Adrenal gland (tissue), 12 donors: ENCODE measurements around the gene ARHGEF12. TPM values are rescaled to one million over a fixed set of nuclear protein-coding genes. Genes with fewer than 3 reads are reported as not detected.

ENCODE experiments used
- DNase-seq, 7 donors: peaks; one replicate each; pipeline ENCODE4 v3.0.0-alpha.2; 2019 to 2020
- H3K27ac ChIP-seq, 5 donors: fragments of 200-600 bp; sonication (generic) in 4 of 5; 1 replicate in 3 of 5; 2 replicates in 2 of 5; pipeline versions ENCODE4 v1.5.1 to v1.8.0; 2016 to 2020; ENCODE audit warnings: mild to moderate bottlenecking in 1 of 5
- H3K27me3 ChIP-seq: fragments of 200-600 bp; 2 replicates; pipeline ENCODE4 v1.8.0; 2021
- H3K36me3 ChIP-seq, 2 donors: fragments of 200-600 bp; replicated peaks in 1 of 2; 1 replicate in 1 of 2; 2 replicates in 1 of 2; pipeline versions ENCODE4 v1.5.1 to v1.8.0; 2018 to 2022
- H3K4me1 ChIP-seq, 2 donors: fragments of 200-600 bp; replicated peaks in 1 of 2; 1 replicate in 1 of 2; 2 replicates in 1 of 2; pipeline versions ENCODE4 v1.5.1 to v1.8.0; 2018 to 2021
- H3K4me3 ChIP-seq, 4 donors: fragments of 200-600 bp; sonication (generic) in 3 of 4; one replicate each; pipeline ENCODE4 v1.5.1; 2016 to 2018
- H3K9me3 ChIP-seq, 3 donors: fragments of 200-600 bp; sonication (generic) in 1 of 3; replicated peaks in 1 of 3; 1 replicate in 2 of 3; 2 replicates in 1 of 3; pipeline versions ENCODE4 v1.5.1 to v1.8.0; 2016 to 2021
- CTCF ChIP-seq, 6 experiments: fragments of 450-650 bp in 4 of 6; fragments of 200-600 bp in 2 of 6; sonication (generic) in 1 of 6; IDR thresholded peaks; 1 replicate in 5 of 6; 2 replicates in 1 of 6; pipeline versions ENCODE4 v1.5.1 to v1.8.0; 2016 to 2021; ENCODE audit warnings: antibody characterized with exemption in 6 of 6, mild to moderate bottlenecking in 2 of 6, moderate library complexity in 1 of 6
- POLR2A ChIP-seq, 2 donors: fragments of 450-650 bp; IDR thresholded peaks; one replicate each; pipeline ENCODE4 v1.6.1; 2017; ENCODE audit warnings: antibody characterized with exemption in 2 of 2, mild to moderate bottlenecking in 2 of 2, moderate library complexity in 1 of 2
- WGBS, 4 donors: extraction: QIAGEN DNeasy Blood & Tissue Kit in 2 of 4; methylation state at CpG; one replicate each; pipeline versions ENCODE4 v1.1.5 to v1.1.7; 2013 to 2017; 5-methylcytosine and 5-hydroxymethylcytosine counted together
- intact Hi-C, 2 donors: fragments of 100-400 bp; cut with DNase I; formaldehyde crosslinking; loops; one replicate each; pipeline versions ENCODE4 v1.14.1 to v1.15.0; 2022 to 2023
- polyA plus RNA-seq, 3 donors: library from polyadenylated mRNA; stranded (reverse); fragments of 200-250 nt in 2 of 3; fragments of 350-450 nt in 1 of 3; fragmentation: Illumina TruSeq in 1 of 3; extraction: RNeasy Lipid Tissue Mini Kit (QIAGEN cat#74804) in 1 of 3; gene quantifications; one replicate each; pipeline ENCODE4 v1.2.3, GENCODE V29; 2013 to 2014
- total RNA-seq, 9 donors: library from RNA; depleted of rRNA in 4 of 9; stranded (reverse); fragments of >200 nt in 4 of 9; fragments of 120-200 nt in 1 of 9; fragmentation: NEBNext Ultra II Directional in 1 of 9; extraction: Animal tissue kit (Norgen Biotek cat#: 25700) in 1 of 9; gene quantifications; one replicate each; pipeline versions ENCODE4 v1.1.0 to v1.2.4, GENCODE V29; 2013 to 2023
- donor health status: healthy with polysubstance abuse.
- donor health status: Bipolar disorder and iron deficiency.
- donor health status: DM: yes; HTN: yes; CAD: no.
- donor health status: DM: no; HTN: no; CAD: no.
- donor health status: DM: no; HTN: no; CAD: no.
- donor health status: DM: yes; HTN: yes; CAD: no.

Gene ARHGEF12
- total and polyA plus RNA-seq, 12 donors, result 20.2 to 125 (median 94.2) TPM

- H3K4me1 ChIP-seq, result peaks cover 40 to 75% of the 10 kb centered on the region in 2 donors
- intact Hi-C loops, result loop anchor here (10.0 kb wide), 3 partner anchors 89 to 349 kb away; no protein-coding TSS in a partner anchor
Measured at GRCh38 chr11:120335556-120335907, 681 bp upstream of the ARHGEF12 start.

GRCh38 chr11:120336641-120337354 is 585 bp downstream of the ARHGEF12 start:
- TF ChIP-seq POLR2A (IDR thresholded peaks at IDR 0.05), result peak in 1 of 2 donors; percentile 17
- TF ChIP-seq CTCF (IDR thresholded peaks at IDR 0.05), result no peak
- peak; percentile 64 to 80 (median 65) for DNase-seq
- no peaks in the 10 kb centered on the region for H3K9me3 ChIP-seq
- 1 to 3% (median 1%) methylated on average over 13 to 56 of the region's 56 CpGs for WGBS, 4 donors
- peak overlapping the region; percentile 55 to 99 (median 97) for H3K27ac ChIP-seq
- intact Hi-C loops, result loop anchor here (10.0 kb wide), 3 partner anchors 88 to 348 kb away; no protein-coding TSS in a partner anchor
- H3K4me3 ChIP-seq, result peak overlapping the region; percentile 44 to 97 (median 82)
- H3K36me3 ChIP-seq, result no peaks in the 10 kb centered on the region
- no peaks in the 10 kb centered on the region for H3K27me3 ChIP-seq
- peaks cover 28 to 74% of the 10 kb centered on the region in 2 donors for H3K4me1 ChIP-seq

More at GRCh38 chr11:120335556-120335907, 681 bp upstream of the ARHGEF12 start:
- TF ChIP-seq CTCF (IDR thresholded peaks at IDR 0.05), result no peak
- TF ChIP-seq POLR2A (IDR thresholded peaks at IDR 0.05), result no peak
- H3K36me3 ChIP-seq, result peaks cover 0 to 5% of the 10 kb centered on the region in 2 donors
- H3K4me3 ChIP-seq, result peak overlapping the region in 3 of 4 donors; percentile 61 to 97 (median 71)
- H3K27ac ChIP-seq, result peak overlapping the region; percentile 76 to 99 (median 98)
- no peaks in the 10 kb centered on the region for H3K9me3 ChIP-seq
- 0 to 1% (median 1%) methylated on average over 18 to 19 of the region's 19 CpGs for WGBS, 4 donors
- no peak for DNase-seq
- H3K27me3 ChIP-seq, result no peaks in the 10 kb centered on the region

- peak in 2 of 7 donors; percentile 49 for DNase-seq
- 5 to 11% (median 7%) methylated on average over 17 to 18 of the region's 18 CpGs for WGBS, 4 donors
- Histone ChIP-seq H3K27me3 (no peaks in the 10 kb centered on the region), H3K27ac (peak overlapping the region; percentile 55 to 99 (median 97)), H3K36me3 (no peaks in the 10 kb centered on the region), H3K4me1 (peaks cover 22 to 74% of the 10 kb centered on the region in 2 donors), H3K9me3 (no peaks in the 10 kb centered on the region), H3K4me3 (peak overlapping the region in 3 of 4 donors; percentile 44 to 97 (median 75))
- TF ChIP-seq CTCF (IDR thresholded peaks at IDR 0.05), result no peak
- TF ChIP-seq POLR2A (IDR thresholded peaks at IDR 0.05), result no peak
- intact Hi-C loops, result loop anchor here (10.0 kb wide), 3 partner anchors 87 to 347 kb away; no protein-coding TSS in a partner anchor
Measured at GRCh38 chr11:120337355-120338106, 1.3 kb downstream of the ARHGEF12 start.
